Thymus (tissue), 11 donors: ENCODE data around the gene CERT1. TPM values are rescaled to one million over a fixed set of nuclear protein-coding genes. Genes with fewer than 3 reads are reported as not detected.

Experiments
- DNase-seq, 9 donors: peaks; one replicate each; pipeline ENCODE4 v3.0.0-alpha.2; 2013; ENCODE audit warnings: low spot score in 9 of 9, low read depth in 6 of 9, missing footprints in 1 of 9
- H3K27ac ChIP-seq, 2 donors: one replicate each; pipeline ENCODE4 v1.5.1; 2013; ENCODE audit warnings: control low read depth in 1 of 2, low read depth in 1 of 2, low read length in 1 of 2, mild to moderate bottlenecking in 1 of 2, moderate library complexity in 1 of 2
- H3K27me3 ChIP-seq, 2 donors: one replicate each; pipeline ENCODE4 v1.5.1; 2013; ENCODE audit warnings: low read length in 1 of 2; ENCODE audit not compliant: control insufficient read depth in 2 of 2, insufficient read depth in 1 of 2
- H3K36me3 ChIP-seq, 2 donors: one replicate each; pipeline ENCODE4 v1.5.1; 2013; ENCODE audit warnings: low read length in 1 of 2, mild to moderate bottlenecking in 1 of 2, moderate library complexity in 1 of 2; ENCODE audit not compliant: control insufficient read depth in 2 of 2, insufficient read depth in 2 of 2
- H3K4me1 ChIP-seq, 2 donors: one replicate each; pipeline ENCODE4 v1.5.1; 2013; ENCODE audit warnings: low read length in 2 of 2; ENCODE audit not compliant: control insufficient read depth in 2 of 2, insufficient read depth in 2 of 2
- H3K4me3 ChIP-seq, 2 donors: one replicate each; pipeline ENCODE4 v1.5.1; 2013; ENCODE audit warnings: low read length in 2 of 2, control low read depth in 1 of 2, mild to moderate bottlenecking in 1 of 2
- H3K9me3 ChIP-seq, 2 donors: one replicate each; pipeline ENCODE4 v1.5.1; 2013; ENCODE audit warnings: low read length in 1 of 2, mild to moderate bottlenecking in 1 of 2; ENCODE audit not compliant: control insufficient read depth in 2 of 2, insufficient read depth in 1 of 2
- WGBS: extraction: QIAGEN DNeasy Blood & Tissue Kit; methylation state at CpG from one replicate; pipeline ENCODE4 v1.1.7; 2013; 5-methylcytosine and 5-hydroxymethylcytosine counted together
- polyA plus RNA-seq: library from polyadenylated mRNA; stranded (reverse); fragments of 200-250 nt; gene quantifications from one replicate; pipeline ENCODE4 v1.2.3, GENCODE V29; 2013
- total RNA-seq: library from RNA; stranded (reverse); fragments of 120-200 nt; gene quantifications from one replicate; pipeline ENCODE4 v1.2.4, GENCODE V29; 2013
- donor health status: healthy.

Gene CERT1
- total and polyA plus RNA-seq, 2 donors = 13.9 to 27.1 TPM

- Histone ChIP-seq H3K27me3 (no peaks in the 10 kb centered on the region), H3K4me1 (peaks cover 4 to 9% of the 10 kb centered on the region in 2 donors), H3K9me3 (no peaks in the 10 kb centered on the region), H3K4me3 (no peak overlapping the region), H3K27ac (no peak overlapping the region), H3K36me3 (peaks cover 3% of the 10 kb centered on the region in 2 donors)
- WGBS = 96% methylated on average over 8 of the region's 8 CpGs
- no peak for DNase-seq
These were observed 50.4 kb downstream of the CERT1 start for GRCh38 chr5:75460942-75461610.

- H3K36me3 ChIP-seq = peaks cover 3% of the 10 kb centered on the region in 2 donors
- H3K9me3 ChIP-seq = no peaks in the 10 kb centered on the region
- no peaks in the 10 kb centered on the region for H3K27me3 ChIP-seq
- peaks cover 2 to 4% of the 10 kb centered on the region in 2 donors for H3K4me1 ChIP-seq
- no peak for DNase-seq
- 95% methylated on average over 2 of the region's 2 CpGs for WGBS
- H3K4me3 ChIP-seq = no peak overlapping the region
- H3K27ac ChIP-seq = no peak overlapping the region
These were observed 50.9 kb downstream of the CERT1 start for GRCh38 chr5:75460532-75460931.

GRCh38 chr5:75457691-75458090 is 53.7 kb downstream of the CERT1 start:
- DNase-seq = no peak
- 96% methylated on average over 8 of the region's 8 CpGs for WGBS
- H3K4me3 ChIP-seq = no peak overlapping the region
- no peak overlapping the region for H3K27ac ChIP-seq
- no peaks in the 10 kb centered on the region for H3K9me3 ChIP-seq
- H3K36me3 ChIP-seq = peaks cover 3% of the 10 kb centered on the region in 2 donors
- no peaks in the 10 kb centered on the region for H3K4me1 ChIP-seq
- no peaks in the 10 kb centered on the region for H3K27me3 ChIP-seq

- Histone ChIP-seq H3K36me3 (peaks cover under 1 to 2% of the 10 kb centered on the region in 2 donors), H3K27ac (no peak overlapping the region), H3K4me3 (no peak overlapping the region), H3K27me3 (no peaks in the 10 kb centered on the region), H3K9me3 (no peaks in the 10 kb centered on the region), H3K4me1 (no peaks in the 10 kb centered on the region)
- no peak for DNase-seq
- WGBS = 97% methylated on average over 1 of the region's 1 CpG
These were observed 54.3 kb downstream of the CERT1 start for GRCh38 chr5:75457161-75457560.

- DNase-seq = no peak
- no peaks in the 10 kb centered on the region for H3K4me1 ChIP-seq
- no peak overlapping the region for H3K4me3 ChIP-seq
- peaks cover 1 to 6% of the 10 kb centered on the region in 2 donors for H3K9me3 ChIP-seq
- peaks cover 0 to 3% of the 10 kb centered on the region in 2 donors for H3K36me3 ChIP-seq
- no peaks in the 10 kb centered on the region for H3K27me3 ChIP-seq
- H3K27ac ChIP-seq = no peak overlapping the region
- WGBS = 98% methylated on average over 1 of the region's 1 CpG
These were observed 61.4 kb downstream of the CERT1 start for GRCh38 chr5:75450069-75450468.

GRCh38 chr5:75446068-75446467 is 65.4 kb downstream of the CERT1 start:
- no peak for DNase-seq
- WGBS = 98% methylated on average over 2 of the region's 2 CpGs
- H3K27ac ChIP-seq = no peak overlapping the region
- H3K4me3 ChIP-seq = no peak overlapping the region
- no peaks in the 10 kb centered on the region for H3K4me1 ChIP-seq
- H3K9me3 ChIP-seq = peaks cover 1 to 6% of the 10 kb centered on the region in 2 donors
- H3K36me3 ChIP-seq = peaks cover 0 to 3% of the 10 kb centered on the region in 2 donors
- no peaks in the 10 kb centered on the region for H3K27me3 ChIP-seq

- Histone ChIP-seq H3K27ac (no peak overlapping the region), H3K4me3 (no peak overlapping the region), H3K9me3 (peaks cover 0 to under 1% of the 10 kb centered on the region in 2 donors), H3K27me3 (no peaks in the 10 kb centered on the region), H3K4me1 (no peaks in the 10 kb centered on the region), H3K36me3 (no peaks in the 10 kb centered on the region)
- DNase-seq = no peak
- 98% methylated on average over 2 of the region's 2 CpGs for WGBS
These were observed 69.9 kb downstream of the CERT1 start for GRCh38 chr5:75441560-75441959.

GRCh38 chr5:75439276-75439675 is 72.2 kb downstream of the CERT1 start:
- no peaks in the 10 kb centered on the region for H3K9me3 ChIP-seq
- H3K36me3 ChIP-seq = no peaks in the 10 kb centered on the region
- no peak for DNase-seq
- no peak overlapping the region for H3K4me3 ChIP-seq
- H3K27ac ChIP-seq = no peak overlapping the region
- H3K4me1 ChIP-seq = no peaks in the 10 kb centered on the region
- 98% methylated on average over 2 of the region's 2 CpGs for WGBS
- H3K27me3 ChIP-seq = no peaks in the 10 kb centered on the region

GRCh38 chr5:75438722-75439121 is 72.7 kb downstream of the CERT1 start:
- no peaks in the 10 kb centered on the region for H3K4me1 ChIP-seq
- H3K36me3 ChIP-seq = no peaks in the 10 kb centered on the region
- WGBS = 99% methylated on average over 2 of the region's 2 CpGs
- H3K27ac ChIP-seq = no peak overlapping the region
- H3K27me3 ChIP-seq = no peaks in the 10 kb centered on the region
- no peak overlapping the region for H3K4me3 ChIP-seq
- no peaks in the 10 kb centered on the region for H3K9me3 ChIP-seq
- DNase-seq = no peak
